Activated B cell treated with CpG ODN at 0.5 μM for 24 hours (primary cell): ENCODE data around the gene ESR2. TPM values are rescaled to one million over a fixed set of nuclear protein-coding genes. Genes with fewer than 3 reads are reported as not detected.

ENCODE experiments used
- ATAC-seq: fragments of 200-7000 bp; cut with Tn5 transposase; one replicate; pipeline ENCODE4 v1.10.0; 2021; ENCODE audit warnings: low read depth, mild to moderate bottlenecking, moderate library complexity
- CTCF ChIA-PET: fragments of 350-600 bp; sonication (Branson Sonifier 250); formaldehyde crosslinking; loops from one replicate; lab custom pipeline; 2021; ENCODE audit warnings: antibody characterized with exemption; lab: Charles Lee
- POLR2A ChIA-PET: fragments of 350-600 bp; sonication (Branson Sonifier 250); formaldehyde crosslinking; loops from one replicate; lab custom pipeline; 2021; ENCODE audit warnings: antibody characterized with exemption; lab: Charles Lee
- DNase-seq: peaks from one replicate; pipeline ENCODE4 v3.0.0; 2022
- H3K27ac Mint-ChIP-seq: one replicate; pipeline ENCODE4 v1.8.0; 2020; ENCODE audit warnings: mixed read lengths
- H3K27me3 Mint-ChIP-seq: one replicate; pipeline ENCODE4 v1.8.0; 2021; ENCODE audit warnings: mixed read lengths
- H3K36me3 Mint-ChIP-seq: one replicate; pipeline ENCODE4 v1.8.0; 2021; ENCODE audit warnings: low read depth, mixed read lengths
- H3K4me1 Mint-ChIP-seq: one replicate; pipeline ENCODE4 v1.8.0; 2021; ENCODE audit warnings: mixed read lengths
- H3K4me3 Mint-ChIP-seq: one replicate; pipeline ENCODE4 v1.8.0; 2020; ENCODE audit warnings: mild to moderate bottlenecking, mixed read lengths
- H3K9me3 Mint-ChIP-seq: one replicate; pipeline ENCODE4 v1.8.0; 2020; ENCODE audit warnings: mixed read lengths
- CTCF ChIP-seq: fragments of 200-600 bp; IDR thresholded peaks from one replicate; pipeline ENCODE4 v1.8.0; 2022; ENCODE audit warnings: antibody characterized with exemption, mild to moderate bottlenecking
- intact Hi-C: fragments of 100-400 bp; cut with micrococcal nuclease; formaldehyde crosslinking; loops from one replicate; pipeline ENCODE4 v1.15.1; 2024
- total RNA-seq: library from RNA; stranded (reverse); gene quantifications from 2 replicates; pipeline ENCODE4 v1.2.3, GENCODE V29; 2022

ESR2 gene
- total RNA-seq, 1 donor from 2014 or later = 23.2 TPM

DNA sequence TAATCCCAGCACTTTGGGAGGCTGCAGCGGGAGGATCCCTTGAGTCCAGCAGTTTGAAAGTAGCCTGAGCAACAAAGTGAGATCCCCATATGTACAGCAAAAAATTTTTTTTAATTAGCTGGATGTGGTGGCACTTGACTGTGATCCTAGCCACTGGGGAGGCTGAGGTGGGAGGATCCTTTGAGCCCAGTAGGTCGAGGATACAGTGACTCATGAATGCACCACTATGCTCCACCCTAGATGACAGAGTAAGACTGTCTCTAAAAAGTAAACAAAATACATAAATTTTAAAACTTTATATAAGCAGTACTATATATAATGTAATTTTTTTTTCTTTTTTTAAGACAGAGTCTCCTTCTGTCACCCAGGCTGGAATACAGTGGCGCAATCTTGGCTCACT, 115.4 kb downstream of the ESR2 start:
- Mint-ChIP-seq H3K4me1 (peaks cover 10% of the 10 kb centered on the region), H3K27ac (no peak overlapping the region), H3K9me3 (no peaks in the 10 kb centered on the region), H3K27me3 (no peaks in the 10 kb centered on the region), H3K4me3 (no peak overlapping the region), H3K36me3 (peaks cover 30% of the 10 kb centered on the region)
- intact Hi-C loops = no loop called here
- CTCF ChIA-PET = no interaction called here
- no peak for TF ChIP-seq CTCF
- DNase-seq (no peak), ATAC-seq (no peak)
- POLR2A ChIA-PET = no interaction called here

- ChIA-PET CTCF (no interaction called here), POLR2A (interaction anchor here (0.5 kb wide), 1 partner anchor 25 kb away, joined by 3 read pairs; no protein-coding TSS in a partner anchor)
- Mint-ChIP-seq H3K27me3 (no peaks in the 10 kb centered on the region), H3K9me3 (no peaks in the 10 kb centered on the region), H3K4me3 (no peak overlapping the region), H3K27ac (no peak overlapping the region), H3K4me1 (peaks cover 10% of the 10 kb centered on the region), H3K36me3 (peaks cover 32% of the 10 kb centered on the region)
- DNase-seq = no peak
- TF ChIP-seq CTCF = no peak
- intact Hi-C loops = no loop called here
- ATAC-seq = no peak
These were observed 117.8 kb downstream of the ESR2 start for GRCh38 chr14:64176330-64176729.

DNA sequence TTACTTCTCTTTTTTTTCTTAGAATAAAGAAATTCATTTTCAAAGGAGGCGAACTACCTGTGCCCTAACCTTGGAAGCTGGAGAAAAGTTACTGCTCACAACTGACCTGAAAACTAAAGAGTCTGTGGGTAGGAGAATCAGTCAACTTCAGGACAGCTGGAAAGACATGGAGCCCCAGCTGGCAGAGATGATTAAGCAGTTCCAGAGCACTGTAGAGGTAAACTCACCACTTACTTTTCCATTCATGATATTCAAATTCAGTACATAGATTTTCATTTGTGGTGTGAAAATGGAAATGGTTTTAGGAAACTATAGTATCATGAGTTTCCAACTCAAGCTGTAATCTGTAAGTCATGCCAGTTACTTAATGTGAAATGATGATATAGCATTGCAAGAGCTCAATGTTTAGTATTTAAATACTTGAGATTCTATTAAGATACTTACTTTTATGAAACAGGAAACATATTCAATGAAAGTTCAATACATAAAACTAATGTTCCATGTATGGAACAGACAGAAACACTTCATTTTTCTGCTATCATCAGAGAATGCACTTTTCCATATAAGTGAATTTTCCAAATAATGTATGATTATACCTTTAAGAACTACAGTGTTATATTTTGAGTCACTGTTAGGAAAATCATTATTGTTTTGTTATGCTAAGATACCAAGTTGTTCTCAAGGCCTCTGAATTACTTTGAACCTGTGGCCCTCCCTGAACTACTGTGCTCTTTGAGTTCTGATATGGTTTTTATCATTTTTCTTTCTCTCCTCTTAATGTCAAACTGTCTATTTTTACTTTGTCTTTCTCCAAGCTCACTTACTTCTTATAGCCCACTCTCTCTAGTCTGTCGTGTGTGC, 119.0 kb downstream of the ESR2 start:
- ChIA-PET CTCF (interaction anchor here (1.3 kb wide), 1 partner anchor 129 kb away, joined by 4 read pairs; no protein-coding TSS in a partner anchor), POLR2A (interaction anchor here (0.8 to 1.6 kb wide), 3 partner anchors 9 to 328 kb away, joined by 3 to 8 read pairs (median 3); no protein-coding TSS in a partner anchor)
- intact Hi-C loops = loop anchor here (2.0 kb wide), 1 partner anchor 20 kb away; no protein-coding TSS in a partner anchor
- H3K4me3 Mint-ChIP-seq = no peak overlapping the region
- DNase-seq (no peak), ATAC-seq (no peak)
- no peaks in the 10 kb centered on the region for H3K27me3 Mint-ChIP-seq
- peaks cover 35% of the 10 kb centered on the region for H3K36me3 Mint-ChIP-seq
- no peaks in the 10 kb centered on the region for H3K9me3 Mint-ChIP-seq
- H3K27ac Mint-ChIP-seq = no peak overlapping the region
- H3K4me1 Mint-ChIP-seq = peaks cover 14% of the 10 kb centered on the region
- TF ChIP-seq CTCF = no peak

DNA sequence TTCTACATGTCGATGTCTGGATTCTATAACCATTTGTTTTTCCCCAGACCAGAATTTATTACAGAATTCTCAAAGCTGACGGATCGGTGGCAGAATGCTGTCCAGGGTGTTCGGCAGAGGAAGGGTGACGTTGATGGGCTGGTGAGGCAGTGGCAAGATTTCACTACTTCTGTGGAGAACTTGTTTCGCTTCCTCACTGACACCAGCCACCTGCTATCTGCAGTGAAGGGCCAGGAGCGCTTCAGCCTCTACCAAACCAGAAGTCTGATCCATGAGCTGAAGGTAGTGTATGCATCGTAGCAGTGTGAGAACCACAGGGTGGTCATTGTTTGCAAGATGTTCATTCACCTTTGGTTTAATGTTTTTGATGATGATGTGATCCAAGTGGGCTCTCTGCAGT, 124.0 kb downstream of the ESR2 start:
- DNase-seq = no peak
- intact Hi-C loops = loop anchor here (2.0 kb wide), 1 partner anchor 65 kb away; no protein-coding TSS in a partner anchor
- H3K36me3 Mint-ChIP-seq = peaks cover 21% of the 10 kb centered on the region
- no peaks in the 10 kb centered on the region for H3K9me3 Mint-ChIP-seq
- H3K4me1 Mint-ChIP-seq = peaks cover 14% of the 10 kb centered on the region
- peak overlapping the region; percentile 59 for H3K27ac Mint-ChIP-seq
- H3K27me3 Mint-ChIP-seq = no peaks in the 10 kb centered on the region
- POLR2A ChIA-PET = interaction anchor here (0.9 to 1.9 kb wide), 5 partner anchors 25 to 124 kb away, joined by 3 to 7 read pairs (median 3); no protein-coding TSS in a partner anchor
- no peak for TF ChIP-seq CTCF
- H3K4me3 Mint-ChIP-seq = no peak overlapping the region
- ATAC-seq = peak; percentile 94
- CTCF ChIA-PET = interaction anchor here (1.1 to 1.5 kb wide), 3 partner anchors 12 to 124 kb away, joined by 3 to 7 read pairs (median 4); partner anchors contain the start of gene ESR2

- ChIA-PET CTCF (interaction anchor here (0.7 to 2.8 kb wide), 8 partner anchors 21 to 359 kb away, joined by 3 to 51 read pairs (median 4); partner anchors contain the start of gene ESR2), POLR2A (no interaction called here)
- TF ChIP-seq CTCF = no peak
- H3K9me3 Mint-ChIP-seq = no peaks in the 10 kb centered on the region
- H3K4me3 Mint-ChIP-seq = no peak overlapping the region
- no peaks in the 10 kb centered on the region for H3K27me3 Mint-ChIP-seq
- DNase-seq = no peak
- intact Hi-C loops = loop anchor here (1.0 to 2.0 kb wide), 3 partner anchors 135 to 360 kb away; partner anchors contain the start of gene ESR2
- H3K4me1 Mint-ChIP-seq = peaks cover 6% of the 10 kb centered on the region
- ATAC-seq = peak; percentile 47
- no peak overlapping the region for H3K27ac Mint-ChIP-seq
- peaks cover 20% of the 10 kb centered on the region for H3K36me3 Mint-ChIP-seq
These were observed 134.6 kb downstream of the ESR2 start for GRCh38 chr14:64159588-64159987.
